HG02798 (cell line): Measurements from ENCODE around the gene SPATA45.
"Not testable (repeated sequence)": the region's sequence is repeated elsewhere in the genome, so short reads cannot be mapped to it uniquely, and the experiment has no call there.

Source experiments
- ATAC-seq: cut with Tn5 transposase; IDR thresholded peaks from one replicate; pipeline ENCODE4 v1.9.1; 2021; ENCODE audit warnings: mild to moderate bottlenecking; ENCODE audit not compliant: unreplicated experiment, poor library complexity

The SPATA45 gene

GRCh38 chr1:212847549-212847948, at the start of gene SPATA45:
TSS of gene SPATA45 (minus strand) at chr1:212847649. CDS start at chr1:212836149, 11,500 bp downstream.
- no peak for ATAC-seq

GRCh38 chr1:212892108-212892507, 44.7 kb upstream of the SPATA45 start:
- ATAC-seq = no peak

- ATAC-seq = no peak
Measured at GRCh38 chr1:212884592-212884991, 37.1 kb upstream of the SPATA45 start.

- no peak for ATAC-seq
Measured at GRCh38 chr1:212879947-212880690, 32.7 kb upstream of the SPATA45 start.

DNA sequence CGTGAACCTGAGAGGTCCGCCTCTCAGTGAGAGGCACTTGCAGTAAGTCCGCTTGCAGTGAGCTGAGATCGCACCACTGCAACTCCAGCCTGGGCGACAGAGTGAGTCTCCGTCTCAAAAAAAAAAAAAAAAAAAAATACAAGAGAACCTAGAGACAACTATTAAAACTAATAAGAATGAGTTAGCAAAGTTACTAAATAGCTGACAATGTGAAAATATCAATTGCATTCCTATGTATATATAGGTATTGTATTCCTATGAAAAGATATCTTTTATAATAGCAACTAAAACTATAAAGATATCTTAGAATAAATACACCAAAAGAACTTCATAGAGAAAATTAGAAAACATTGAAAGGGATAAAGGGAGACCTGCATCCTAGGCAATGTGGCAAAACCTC, 31.0 kb upstream of the SPATA45 start:
- ATAC-seq = no peak

DNA sequence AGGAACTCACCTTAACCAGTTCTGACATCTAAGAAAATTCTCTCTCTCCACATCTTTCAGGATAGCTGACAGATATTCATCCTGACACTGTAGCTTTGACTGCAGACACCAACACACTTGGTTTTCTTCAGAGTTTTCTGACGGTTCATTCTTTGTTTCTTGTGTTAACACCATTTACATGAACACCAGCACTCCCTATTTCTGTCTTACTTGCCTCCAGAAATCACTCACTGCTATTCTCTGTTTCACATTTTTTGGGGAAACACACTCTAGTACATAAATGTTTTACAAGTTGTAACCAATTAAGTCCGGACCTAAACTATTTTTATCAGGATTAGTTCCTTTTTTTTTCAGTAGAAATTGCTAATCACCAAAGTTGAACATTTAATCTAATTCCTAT, 26.1 kb upstream of the SPATA45 start:
- peak; percentile 75 for ATAC-seq

GRCh38 chr1:212871976-212872375, 24.5 kb upstream of the SPATA45 start:
- no peak for ATAC-seq

DNA sequence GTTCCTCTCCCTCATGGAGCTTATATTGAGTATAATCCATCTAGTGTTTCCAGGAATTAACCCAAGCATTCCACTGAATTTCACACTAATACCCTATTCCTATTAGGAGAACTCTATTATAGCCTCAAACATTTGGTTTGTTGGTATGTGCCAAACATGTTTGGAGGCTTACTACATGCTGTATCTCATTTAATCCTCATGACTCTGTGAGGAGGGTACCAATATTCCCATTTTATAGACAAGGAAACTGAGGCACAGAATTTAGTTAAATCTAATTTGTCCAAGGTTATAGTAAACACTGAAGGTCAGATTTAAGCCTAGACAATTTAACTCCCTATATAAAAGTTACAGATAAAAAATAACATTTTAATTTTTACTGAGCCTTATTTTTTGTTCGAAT, 19.7 kb upstream of the SPATA45 start:
- no peak for ATAC-seq

- ATAC-seq = no peak
Measured at GRCh38 chr1:212864201-212864600, 16.8 kb upstream of the SPATA45 start.

- not testable (repeated sequence) for ATAC-seq
Measured at GRCh38 chr1:212863345-212863744, 15.9 kb upstream of the SPATA45 start.

GRCh38 chr1:212862111-212862690, 14.8 kb upstream of the SPATA45 start:
- ATAC-seq = no peak

DNA sequence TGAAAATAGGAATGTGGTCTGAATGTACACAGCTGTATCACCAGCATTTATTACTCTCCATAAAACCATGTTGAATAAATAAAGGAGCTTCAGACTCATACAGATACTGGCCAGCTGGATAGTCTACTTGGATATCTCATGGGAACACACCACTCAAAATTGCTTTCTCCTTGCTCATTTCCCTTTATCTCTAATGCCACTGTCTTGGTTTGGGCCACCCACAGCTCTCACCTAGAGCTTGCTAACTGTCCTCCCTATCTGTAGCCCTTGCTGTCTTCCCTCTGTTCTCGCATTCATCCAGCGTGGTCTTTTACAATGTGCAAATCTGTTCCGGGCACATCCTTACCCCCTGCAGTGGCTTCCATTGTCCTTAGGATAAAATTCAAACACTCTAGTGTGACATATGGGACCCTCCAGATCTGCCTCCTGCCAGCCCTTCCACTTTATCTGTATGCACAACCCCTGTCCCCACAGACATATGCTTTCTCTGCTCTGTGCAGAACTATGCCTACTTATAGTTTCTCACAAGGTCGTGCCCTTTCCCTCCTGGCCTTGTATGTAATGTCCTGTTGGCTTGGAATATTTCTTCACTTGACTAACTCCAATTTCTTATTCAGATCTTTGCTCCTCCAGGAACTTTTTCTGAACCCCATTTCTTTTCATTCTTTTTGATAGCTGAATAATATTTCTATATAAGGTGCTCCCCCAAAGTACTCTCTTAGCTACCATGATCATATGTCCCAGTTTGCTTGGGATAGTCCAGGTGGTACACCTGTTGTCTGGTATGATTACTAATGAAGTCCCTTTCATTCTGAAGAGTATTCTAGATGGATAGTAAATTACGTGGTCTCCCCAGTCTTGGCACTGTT, 13.5 kb upstream of the SPATA45 start:
- ATAC-seq = no peak

GRCh38 chr1:212858461-212859265, 11.2 kb upstream of the SPATA45 start:
- ATAC-seq = peak; percentile 8

- ATAC-seq = peak; percentile 98
Measured at GRCh38 chr1:212857992-212858460, 10.6 kb upstream of the SPATA45 start, which contains the start of gene FLVCR1. TSS of gene FLVCR1 (plus strand) at chr1:212858275. CDS start at chr1:212858453, 178 bp downstream.

DNA sequence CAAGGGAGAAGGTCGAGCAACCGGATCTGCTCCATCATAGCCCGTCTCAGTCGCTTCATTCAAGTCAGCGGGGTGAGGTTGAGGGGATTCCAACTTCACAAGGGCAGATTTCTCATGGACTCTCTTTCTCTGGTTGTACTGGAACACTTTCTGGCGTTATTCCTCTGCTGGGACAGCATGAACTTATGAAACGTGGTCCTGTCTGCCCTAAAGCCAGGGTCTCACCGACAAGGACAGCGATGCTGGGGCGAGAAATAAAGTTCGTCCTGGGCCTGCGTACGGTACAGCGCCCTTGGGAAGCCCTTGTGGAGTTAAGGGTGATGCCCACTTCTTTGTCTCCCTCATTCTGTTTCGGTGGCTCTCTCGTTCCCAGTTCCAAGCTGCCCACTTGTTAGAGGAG, 9.3 kb upstream of the SPATA45 start:
- no peak for ATAC-seq

DNA sequence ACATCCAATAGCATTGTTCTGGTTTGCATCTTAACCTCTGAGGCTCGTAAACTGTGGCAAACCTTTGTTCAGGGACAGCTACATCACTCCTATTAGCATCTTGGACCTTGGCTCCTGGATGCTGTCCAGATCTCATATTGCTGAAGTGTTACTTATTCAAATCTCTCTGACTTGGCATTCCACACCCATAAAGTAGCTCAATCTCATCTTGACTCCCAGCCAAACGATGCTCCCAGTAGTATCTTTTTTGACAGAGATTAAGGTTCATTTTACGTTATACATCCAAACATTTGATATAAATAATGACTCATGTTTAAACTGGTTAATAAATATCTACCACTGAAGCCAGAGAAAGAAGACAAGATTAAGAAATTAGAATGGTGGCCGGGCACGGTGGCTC, 6.2 kb upstream of the SPATA45 start:
- ATAC-seq = no peak

DNA sequence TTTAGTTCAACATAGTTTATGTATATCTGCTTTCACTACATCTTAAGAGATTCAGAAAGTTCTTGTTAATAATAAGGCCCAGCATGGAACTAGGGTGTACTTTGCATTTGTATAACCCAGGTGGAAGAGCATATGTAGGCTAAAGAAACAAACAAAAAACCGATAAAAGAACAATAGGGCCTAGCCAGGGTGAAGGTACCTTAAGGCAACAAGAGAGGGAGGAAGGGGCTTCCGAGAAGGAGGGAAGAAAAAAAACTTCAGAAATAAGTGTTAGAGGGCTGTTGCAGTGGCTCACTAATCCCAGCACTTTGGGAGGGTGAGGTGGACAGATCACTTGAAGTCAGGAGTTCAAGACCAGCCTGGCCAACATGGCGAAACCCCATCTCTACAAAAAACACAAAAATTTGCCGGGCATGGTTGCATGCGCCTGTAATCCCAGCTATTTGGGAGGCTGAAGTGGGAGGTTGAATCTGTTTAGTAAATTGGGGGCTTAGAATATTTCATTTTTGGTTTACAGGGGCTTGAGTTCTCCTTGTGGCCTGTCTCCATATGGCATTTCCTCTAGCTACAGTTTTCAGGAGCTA, 4.7 kb upstream of the SPATA45 start:
- ATAC-seq = no peak

- ATAC-seq = not testable (repeated sequence)
Measured at GRCh38 chr1:212844521-212844920, 2.9 kb downstream of the SPATA45 start.

- ATAC-seq = no peak
Measured at GRCh38 chr1:212838145-212838544, 9.3 kb downstream of the SPATA45 start.
